Testis (tissue), 3 donors: ENCODE measurements around the gene DCTD. TPM values are rescaled to one million over a fixed set of nuclear protein-coding genes. Genes with fewer than 3 reads are reported as not detected.
A peak's percentile ranks its signal among the peaks of the same experiment; 100 is the strongest.

Experiments used
- DNase-seq: peaks from one replicate; pipeline ENCODE4 v3.0.0-alpha.2; 2019
- H3K27ac ChIP-seq, 2 donors: fragments of 200-600 bp; sonication (generic); one replicate each; pipeline ENCODE4 v1.5.1; 2019
- H3K27me3 ChIP-seq: fragments of 200-600 bp; sonication (generic); one replicate; pipeline ENCODE4 v1.5.1; 2019
- H3K36me3 ChIP-seq: fragments of 200-600 bp; sonication (generic); one replicate; pipeline ENCODE4 v1.5.1; 2017; ENCODE audit warnings: low read depth; ENCODE audit errors: missing control alignments
- H3K4me1 ChIP-seq: fragments of 200-600 bp; sonication (generic); one replicate; pipeline ENCODE4 v1.5.1; 2019
- H3K4me3 ChIP-seq, 2 donors: fragments of 200-600 bp; sonication (generic); one replicate each; pipeline ENCODE4 v1.5.1; 2017 to 2019
- H3K9me3 ChIP-seq: fragments of 200-600 bp; sonication (generic); one replicate; pipeline ENCODE4 v1.5.1; 2017
- POLR2A ChIP-seq: fragments of 450-650 bp; IDR thresholded peaks from one replicate; pipeline ENCODE4 v1.6.1; 2017; ENCODE audit warnings: antibody characterized with exemption, mild to moderate bottlenecking, moderate library complexity
- WGBS, 2 donors: methylation state at CpG; one replicate each; pipeline ENCODE4 v1.1.5; 2018; 5-methylcytosine and 5-hydroxymethylcytosine counted together
- intact Hi-C: fragments of 100-400 bp; cut with DNase I; formaldehyde crosslinking; loops from one replicate; pipeline ENCODE4 v1.15.1; 2023; ENCODE audit warnings: low total_unique reads
- polyA plus RNA-seq: library from polyadenylated mRNA; stranded (reverse); fragments of 350-450 nt; fragmentation: Illumina TruSeq; extraction: RNeasy Lipid Tissue Mini Kit (QIAGEN cat#74804); gene quantifications from one replicate; pipeline ENCODE4 v1.2.3, GENCODE V29; 2014; ENCODE audit warnings: low read depth, low replicate concordance; ENCODE audit not compliant: insufficient read depth
- total RNA-seq, 2 donors: library from RNA; depleted of rRNA; stranded (reverse); fragments of >200 nt; gene quantifications; one replicate each; pipeline ENCODE4 v1.2.3, GENCODE V29; 2016
- TF ChIP-seq, protein P1 (sequence below), 3 experiments: fragments of 450-650 bp in 2 of 3; fragments of 200-600 bp in 1 of 3; sonication (generic) in 1 of 3; IDR thresholded peaks; one replicate each; pipeline ENCODE4 v1.5.1; 2016 to 2019; ENCODE audit warnings: antibody characterized with exemption in 3 of 3, mild to moderate bottlenecking in 2 of 3, moderate library complexity in 1 of 3

DCTD gene
- total and polyA plus RNA-seq, 3 donors from 2014 or later = 41.8 to 56.5 (median 45.6) TPM

DNA sequence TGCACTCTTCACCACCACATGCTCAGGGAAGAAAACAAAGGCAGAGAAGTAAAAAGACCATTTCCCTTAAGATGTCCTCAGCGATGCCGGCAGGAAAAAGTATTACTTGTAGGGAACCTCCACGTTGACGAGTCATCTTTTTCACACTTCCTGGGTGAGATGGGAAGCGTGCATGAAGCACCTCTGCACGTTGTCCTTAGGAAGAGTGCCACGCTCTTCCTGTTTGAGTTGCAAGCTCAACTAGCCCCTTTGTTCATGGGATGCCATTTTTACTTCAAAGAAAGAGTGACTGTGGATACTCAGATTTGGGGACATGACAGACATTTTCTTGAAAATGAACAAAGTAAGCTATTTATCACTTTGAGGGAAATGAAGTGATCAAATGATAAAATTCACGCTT lies 33.8 kb downstream of the DCTD start:
- Histone ChIP-seq H3K9me3 (no peaks in the 10 kb centered on the region), H3K36me3 (no peaks in the 10 kb centered on the region), H3K4me3 (no peak overlapping the region), H3K27ac (no peak overlapping the region), H3K27me3 (no peaks in the 10 kb centered on the region), H3K4me1 (peaks cover 12% of the 10 kb centered on the region)
- TF ChIP-seq, protein P1, sequence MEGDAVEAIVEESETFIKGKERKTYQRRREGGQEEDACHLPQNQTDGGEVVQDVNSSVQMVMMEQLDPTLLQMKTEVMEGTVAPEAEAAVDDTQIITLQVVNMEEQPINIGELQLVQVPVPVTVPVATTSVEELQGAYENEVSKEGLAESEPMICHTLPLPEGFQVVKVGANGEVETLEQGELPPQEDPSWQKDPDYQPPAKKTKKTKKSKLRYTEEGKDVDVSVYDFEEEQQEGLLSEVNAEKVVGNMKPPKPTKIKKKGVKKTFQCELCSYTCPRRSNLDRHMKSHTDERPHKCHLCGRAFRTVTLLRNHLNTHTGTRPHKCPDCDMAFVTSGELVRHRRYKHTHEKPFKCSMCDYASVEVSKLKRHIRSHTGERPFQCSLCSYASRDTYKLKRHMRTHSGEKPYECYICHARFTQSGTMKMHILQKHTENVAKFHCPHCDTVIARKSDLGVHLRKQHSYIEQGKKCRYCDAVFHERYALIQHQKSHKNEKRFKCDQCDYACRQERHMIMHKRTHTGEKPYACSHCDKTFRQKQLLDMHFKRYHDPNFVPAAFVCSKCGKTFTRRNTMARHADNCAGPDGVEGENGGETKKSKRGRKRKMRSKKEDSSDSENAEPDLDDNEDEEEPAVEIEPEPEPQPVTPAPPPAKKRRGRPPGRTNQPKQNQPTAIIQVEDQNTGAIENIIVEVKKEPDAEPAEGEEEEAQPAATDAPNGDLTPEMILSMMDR (IDR thresholded peaks at IDR 0.05) = no peak
- TF ChIP-seq POLR2A = no peak
- no peak for DNase-seq
- intact Hi-C loops = no loop called here
- 96 to 99% methylated on average over 8 of the region's 8 CpGs for WGBS, 2 donors

DNA sequence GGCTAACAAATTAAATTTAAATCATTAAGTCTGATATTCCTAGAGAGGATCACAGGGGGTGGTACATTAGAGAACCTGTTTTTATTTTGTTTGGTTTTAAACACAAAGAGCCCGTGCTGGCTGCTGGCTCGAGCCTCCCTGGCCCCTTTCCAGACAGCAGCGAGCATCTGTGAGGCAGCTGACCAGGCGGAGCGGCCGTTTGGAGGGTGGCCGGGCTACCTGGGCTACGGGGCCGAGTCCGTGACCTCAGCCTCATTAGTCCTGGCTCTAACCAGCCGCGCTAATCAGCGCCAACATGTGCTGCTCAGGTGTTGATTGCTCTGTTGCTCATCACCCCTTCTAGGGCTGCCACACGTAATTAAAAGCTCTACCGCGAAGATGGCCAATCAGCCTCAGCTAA lies 35.3 kb downstream of the DCTD start:
- Histone ChIP-seq H3K4me3 (no peak overlapping the region), H3K4me1 (peaks cover 12% of the 10 kb centered on the region), H3K27ac (no peak overlapping the region), H3K27me3 (no peaks in the 10 kb centered on the region), H3K9me3 (no peaks in the 10 kb centered on the region), H3K36me3 (no peaks in the 10 kb centered on the region)
- TF ChIP-seq, protein P1 (IDR thresholded peaks at IDR 0.05) = no peak
- no peak for TF ChIP-seq POLR2A
- intact Hi-C loops = no loop called here
- WGBS, 2 donors = 35 to 56% methylated on average over 16 of the region's 16 CpGs
- DNase-seq = peak; percentile 67

DNA sequence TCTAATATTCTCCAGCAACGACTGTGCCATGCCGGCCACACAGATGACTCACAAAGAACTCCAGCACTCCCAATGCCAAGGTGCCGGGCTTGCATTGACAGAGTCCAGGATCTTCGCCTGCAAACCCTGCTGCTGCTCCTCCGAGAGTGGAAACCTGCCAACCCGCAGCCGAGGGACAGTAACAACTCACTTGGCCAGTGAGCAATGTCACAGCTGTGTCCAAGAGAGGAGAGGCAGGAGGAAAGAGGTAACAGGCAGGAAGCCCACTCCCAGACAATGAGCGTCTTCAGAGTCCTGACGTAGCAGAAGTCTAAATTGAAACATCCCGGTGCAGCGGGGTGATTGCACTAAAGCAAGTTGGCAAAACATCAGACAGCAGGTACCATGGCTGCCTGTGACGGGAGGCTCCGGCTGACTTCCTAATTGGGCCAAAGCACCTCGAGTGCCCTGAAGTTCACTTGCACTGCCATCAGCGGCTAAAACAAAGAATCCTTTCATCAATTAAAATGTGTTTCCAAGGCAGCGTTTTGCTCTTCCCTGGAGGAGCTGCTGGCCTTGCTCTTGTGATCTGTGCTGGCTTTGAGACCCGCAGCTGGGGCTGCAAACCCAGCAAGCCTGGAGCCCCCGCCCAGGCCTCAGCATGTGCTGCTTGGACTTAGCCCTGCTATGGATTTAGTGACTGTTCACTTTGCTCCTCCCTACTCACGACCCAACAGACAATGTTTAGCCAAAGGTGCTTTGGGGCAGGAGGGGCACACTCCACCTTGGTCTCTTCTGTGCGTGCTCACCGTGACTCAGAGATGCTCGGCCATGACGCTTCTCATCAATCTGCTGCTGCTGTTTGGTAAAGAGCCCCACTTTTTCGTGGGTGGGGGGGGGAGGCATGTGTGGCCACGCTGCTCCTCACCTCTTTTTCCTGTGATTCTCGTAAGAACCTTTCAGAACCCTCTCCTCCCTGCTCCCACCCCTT lies 36.5 kb downstream of the DCTD start:
- Histone ChIP-seq H3K4me3 (no peak overlapping the region), H3K9me3 (no peaks in the 10 kb centered on the region), H3K27ac (no peak overlapping the region), H3K27me3 (no peaks in the 10 kb centered on the region), H3K36me3 (no peaks in the 10 kb centered on the region), H3K4me1 (peaks cover 12% of the 10 kb centered on the region)
- DNase-seq = peak; percentile 68
- intact Hi-C loops = no loop called here
- TF ChIP-seq, protein P1 (IDR thresholded peaks at IDR 0.05) = no peak
- no peak for TF ChIP-seq POLR2A
- 60 to 65% methylated on average over 21 to 26 of the region's 26 CpGs for WGBS, 2 donors

DNA sequence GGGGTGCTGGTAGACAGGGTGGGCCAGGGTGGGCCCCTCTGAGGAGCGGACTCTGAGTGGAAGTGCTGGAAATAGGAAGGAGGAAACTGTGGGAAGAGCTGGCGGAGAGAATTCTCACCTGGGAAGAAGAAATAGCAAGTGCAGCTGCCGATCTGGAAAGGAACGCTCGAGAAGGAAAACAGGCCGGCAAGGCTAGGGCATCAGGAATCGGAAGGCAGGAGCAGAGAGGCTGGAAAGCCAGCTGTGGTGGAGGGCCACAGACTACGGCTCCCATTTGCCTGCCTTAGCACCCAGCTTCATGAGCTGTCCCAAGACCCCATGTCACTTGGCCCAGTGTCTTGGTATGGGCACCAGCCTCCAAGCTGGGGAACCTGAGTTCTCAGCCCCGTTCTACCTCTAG lies 37.3 kb downstream of the DCTD start:
- Histone ChIP-seq H3K4me1 (peaks cover 12% of the 10 kb centered on the region), H3K27me3 (no peaks in the 10 kb centered on the region), H3K36me3 (no peaks in the 10 kb centered on the region), H3K9me3 (no peaks in the 10 kb centered on the region), H3K4me3 (no peak overlapping the region), H3K27ac (no peak overlapping the region)
- intact Hi-C loops = no loop called here
- 75 to 86% methylated on average over 9 of the region's 9 CpGs for WGBS, 2 donors
- no peak for TF ChIP-seq POLR2A
- TF ChIP-seq, protein P1 (IDR thresholded peaks at IDR 0.05) = no peak
- DNase-seq = no peak
